Transverse colon (tissue), 4 donors: ENCODE data around the gene IL17REL.

Experiments
- POLR2A ChIP-seq: fragments of 450-650 bp; IDR thresholded peaks from one replicate; pipeline ENCODE4 v1.6.1; 2016; ENCODE audit warnings: antibody characterized with exemption, mild to moderate bottlenecking, moderate library complexity
- POLR2AphosphoS5 ChIP-seq, 3 donors: sonication (generic); formaldehyde crosslinking; IDR thresholded peaks; one replicate each; pipeline ENCODE4 v1.6.1; 2016; ENCODE audit warnings: antibody characterized with exemption in 3 of 3
- TF ChIP-seq, protein P1 (sequence below), 5 experiments: fragments of 200-600 bp in 3 of 5; fragments of 450-650 bp in 2 of 5; sonication (generic) in 3 of 5; IDR thresholded peaks; 1 replicate in 2 of 5; 2 replicates in 3 of 5; pipeline ENCODE4 v1.5.1; 2016 to 2017; ENCODE audit warnings: antibody characterized with exemption in 5 of 5, inconsistent platforms in 3 of 5, mild to moderate bottlenecking in 2 of 5, moderate library complexity in 1 of 5

DNA sequence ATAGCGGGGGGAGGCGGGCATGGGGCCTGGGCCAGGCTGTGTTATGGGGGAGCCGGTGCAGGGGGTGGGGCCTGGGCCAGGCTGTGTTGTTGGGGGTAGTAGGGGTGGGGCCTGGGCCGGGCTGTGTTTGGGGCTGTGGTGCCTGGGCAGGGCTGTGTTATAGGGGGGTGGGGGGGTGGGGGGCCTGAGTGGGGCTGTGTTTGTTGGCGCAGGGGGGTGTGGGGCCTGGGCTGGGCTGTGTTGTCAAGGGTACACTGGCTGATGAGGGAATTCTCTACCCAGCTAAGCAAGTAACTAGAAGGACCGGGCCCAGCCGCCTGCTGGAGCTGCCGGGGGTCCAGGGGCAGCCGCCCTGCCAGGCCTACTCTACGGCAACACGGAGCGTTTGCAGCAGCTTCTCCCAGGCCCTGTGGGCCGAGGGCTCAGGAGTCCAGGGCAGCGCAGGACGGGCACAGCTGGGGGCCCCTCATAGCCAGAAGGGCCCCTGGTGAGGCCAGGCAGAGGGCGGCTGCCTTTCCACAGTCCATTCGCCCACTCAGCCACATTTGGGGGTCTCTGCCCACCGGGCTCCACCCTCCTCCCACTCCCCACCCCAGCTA, 62.1 kb downstream of the IL17REL start:
- TF ChIP-seq POLR2A (no peak), POLR2AphosphoS5 (IDR thresholded peaks at IDR 0.05) (no peak)
- TF ChIP-seq, protein P1, sequence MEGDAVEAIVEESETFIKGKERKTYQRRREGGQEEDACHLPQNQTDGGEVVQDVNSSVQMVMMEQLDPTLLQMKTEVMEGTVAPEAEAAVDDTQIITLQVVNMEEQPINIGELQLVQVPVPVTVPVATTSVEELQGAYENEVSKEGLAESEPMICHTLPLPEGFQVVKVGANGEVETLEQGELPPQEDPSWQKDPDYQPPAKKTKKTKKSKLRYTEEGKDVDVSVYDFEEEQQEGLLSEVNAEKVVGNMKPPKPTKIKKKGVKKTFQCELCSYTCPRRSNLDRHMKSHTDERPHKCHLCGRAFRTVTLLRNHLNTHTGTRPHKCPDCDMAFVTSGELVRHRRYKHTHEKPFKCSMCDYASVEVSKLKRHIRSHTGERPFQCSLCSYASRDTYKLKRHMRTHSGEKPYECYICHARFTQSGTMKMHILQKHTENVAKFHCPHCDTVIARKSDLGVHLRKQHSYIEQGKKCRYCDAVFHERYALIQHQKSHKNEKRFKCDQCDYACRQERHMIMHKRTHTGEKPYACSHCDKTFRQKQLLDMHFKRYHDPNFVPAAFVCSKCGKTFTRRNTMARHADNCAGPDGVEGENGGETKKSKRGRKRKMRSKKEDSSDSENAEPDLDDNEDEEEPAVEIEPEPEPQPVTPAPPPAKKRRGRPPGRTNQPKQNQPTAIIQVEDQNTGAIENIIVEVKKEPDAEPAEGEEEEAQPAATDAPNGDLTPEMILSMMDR (IDR thresholded peaks at IDR 0.05) = no peak
